ENCODE results near the gene DMD. TPM values are rescaled to one million over a fixed set of nuclear protein-coding genes. Genes with fewer than 3 reads are reported as not detected.

DMD gene
- total RNA-seq, 1 donor from 2014 or later, result 1.7 TPM

- Mint-ChIP-seq H3K4me3 (ENCODE audit: unreplicated experiment) (no peak overlapping the region), H3K9me3 (ENCODE audit: unreplicated experiment) (no peaks in the 10 kb centered on the region)
Observed at GRCh38 chrX:31224381-31225012, 1986.9 kb downstream of the DMD start.

GRCh38 chrX:31223817-31224216, 1987.5 kb downstream of the DMD start:
- H3K36me3 Mint-ChIP-seq (ENCODE audit: unreplicated experiment), result no peaks in the 10 kb centered on the region
- no peak for DNase-seq
- no peaks in the 10 kb centered on the region for H3K27me3 Mint-ChIP-seq (ENCODE audit: unreplicated experiment)

More at GRCh38 chrX:31224381-31225012, 1986.9 kb downstream of the DMD start:
- H3K4me1 Mint-ChIP-seq (ENCODE audit: low read depth, unreplicated experiment), result no peaks in the 10 kb centered on the region
- H3K36me3 Mint-ChIP-seq (ENCODE audit: unreplicated experiment), result no peaks in the 10 kb centered on the region
- no peaks in the 10 kb centered on the region for H3K27me3 Mint-ChIP-seq (ENCODE audit: unreplicated experiment)
- no peak for DNase-seq
- no peak overlapping the region for H3K27ac Mint-ChIP-seq (ENCODE audit: unreplicated experiment)
- no peak for TF ChIP-seq CTCF (IDR thresholded peaks at IDR 0.05; ENCODE audit: partially characterized antibody, unreplicated experiment)

GRCh38 chrX:31222946-31223345, 1988.4 kb downstream of the DMD start:
- no peaks in the 10 kb centered on the region for H3K27me3 Mint-ChIP-seq (ENCODE audit: unreplicated experiment)
- no peaks in the 10 kb centered on the region for H3K9me3 Mint-ChIP-seq (ENCODE audit: unreplicated experiment)
- no peak overlapping the region for H3K27ac Mint-ChIP-seq (ENCODE audit: unreplicated experiment)
- H3K4me3 Mint-ChIP-seq (ENCODE audit: unreplicated experiment), result no peak overlapping the region
- no peaks in the 10 kb centered on the region for H3K4me1 Mint-ChIP-seq (ENCODE audit: low read depth, unreplicated experiment)
- no peak for DNase-seq
- no peaks in the 10 kb centered on the region for H3K36me3 Mint-ChIP-seq (ENCODE audit: unreplicated experiment)
- TF ChIP-seq CTCF (IDR thresholded peaks at IDR 0.05; ENCODE audit: partially characterized antibody, unreplicated experiment), result no peak

More at GRCh38 chrX:31223817-31224216, 1987.5 kb downstream of the DMD start:
- no peaks in the 10 kb centered on the region for H3K4me1 Mint-ChIP-seq (ENCODE audit: low read depth, unreplicated experiment)
- no peak overlapping the region for H3K4me3 Mint-ChIP-seq (ENCODE audit: unreplicated experiment)
- H3K9me3 Mint-ChIP-seq (ENCODE audit: unreplicated experiment), result no peaks in the 10 kb centered on the region
- no peak for TF ChIP-seq CTCF (IDR thresholded peaks at IDR 0.05; ENCODE audit: partially characterized antibody, unreplicated experiment)
- no peak overlapping the region for H3K27ac Mint-ChIP-seq (ENCODE audit: unreplicated experiment)

GRCh38 chrX:31219174-31219573, 1992.2 kb downstream of the DMD start:
- H3K4me1 Mint-ChIP-seq (ENCODE audit: low read depth, unreplicated experiment), result peaks cover 1% of the 10 kb centered on the region
- DNase-seq, result no peak
- H3K4me3 Mint-ChIP-seq (ENCODE audit: unreplicated experiment), result no peak overlapping the region
- H3K27ac Mint-ChIP-seq (ENCODE audit: unreplicated experiment), result no peak overlapping the region
- no peak for TF ChIP-seq CTCF (IDR thresholded peaks at IDR 0.05; ENCODE audit: partially characterized antibody, unreplicated experiment)
- H3K9me3 Mint-ChIP-seq (ENCODE audit: unreplicated experiment), result no peaks in the 10 kb centered on the region
- H3K27me3 Mint-ChIP-seq (ENCODE audit: unreplicated experiment), result no peaks in the 10 kb centered on the region
- no peaks in the 10 kb centered on the region for H3K36me3 Mint-ChIP-seq (ENCODE audit: unreplicated experiment)

GRCh38 chrX:31217084-31217483, 1994.3 kb downstream of the DMD start:
- Mint-ChIP-seq H3K27ac (ENCODE audit: unreplicated experiment) (no peak overlapping the region), H3K4me1 (ENCODE audit: low read depth, unreplicated experiment) (peaks cover 1% of the 10 kb centered on the region), H3K4me3 (ENCODE audit: unreplicated experiment) (no peak overlapping the region), H3K27me3 (ENCODE audit: unreplicated experiment) (no peaks in the 10 kb centered on the region), H3K9me3 (ENCODE audit: unreplicated experiment) (no peaks in the 10 kb centered on the region), H3K36me3 (ENCODE audit: unreplicated experiment) (no peaks in the 10 kb centered on the region)
- no peak for DNase-seq
- no peak for TF ChIP-seq CTCF (IDR thresholded peaks at IDR 0.05; ENCODE audit: partially characterized antibody, unreplicated experiment)
